A549 (cell line): ENCODE results near the gene AHCTF1. TPM values are rescaled to one million over a fixed set of nuclear protein-coding genes. Genes with fewer than 3 reads are reported as not detected.

Experiments used
- ATAC-seq, 2 experiments: fragments of 200-7000 bp in 1 of 2; fragments of >200 bp in 1 of 2; cut with Nextera tagmentation in 1 of 2; cut with Tn5 transposase in 1 of 2; 3 replicates each; pipeline versions ENCODE4 v1.8.0 to v1.9.1; 2018 to 2020; ENCODE audit warnings: mild to moderate bottlenecking in 1 of 2, moderate library complexity in 1 of 2
- CTCF ChIA-PET: fragments of 300-600 bp; sonication (Branson Sonifier 250); formaldehyde crosslinking; extraction: SDS; loops from one replicate; lab custom pipeline; 2021; ENCODE audit warnings: antibody characterized with exemption, inconsistent platforms; lab: Yijun Ruan, JAX
- POLR2A ChIA-PET: fragments of 350-600 bp; formaldehyde crosslinking; extraction: SDS; loops from one replicate; lab custom pipeline; 2021; ENCODE audit warnings: antibody characterized with exemption, inconsistent platforms; lab: Yijun Ruan, JAX
- DNase-seq, 2 experiments: peaks; one replicate each; pipeline versions ENCODE4 v3.0.0 to v3.0.0-alpha.2; 2011 to 2016; ENCODE audit warnings: low read depth in 1 of 2, low spot score in 1 of 2
- FAIRE-seq: peaks from 2 replicates; lab custom pipeline; 2011; peaks lifted over from hg19 to GRCh38; lab: Jason Lieb, UNC
- H3K27ac ChIP-seq, 2 experiments: fragments of >200 bp; sonication (Bioruptor Twin); formaldehyde crosslinking; 3 replicates each; pipeline ENCODE4 v1.5.1; 2016 to 2017
- H3K4me1 ChIP-seq: fragments of >200 bp; sonication (Bioruptor Twin); formaldehyde crosslinking; 3 replicates; pipeline ENCODE4 v1.6.1; 2016
- H3K4me2 ChIP-seq: fragments of >200 bp; sonication (Bioruptor Twin); formaldehyde crosslinking; 3 replicates; pipeline ENCODE4 v1.6.1; 2016
- H3K4me3 ChIP-seq: fragments of >200 bp; sonication (Bioruptor Twin); formaldehyde crosslinking; 3 replicates; pipeline ENCODE4 v1.5.1; 2016
- H3K9me3 ChIP-seq: fragments of >200 bp; sonication (Bioruptor Twin); formaldehyde crosslinking; 3 replicates; pipeline ENCODE4 v1.6.1; 2016
- CBX2 ChIP-seq: fragments of 200-600 bp; sonication (generic); IDR thresholded peaks from 2 replicates; pipeline ENCODE4 v1.6.1; 2016; ENCODE audit warnings: low read depth, mild to moderate bottlenecking, borderline replicate concordance
- CEBPB ChIP-seq, 2 experiments: fragments of >200 bp in 1 of 2; sonication (Bioruptor Twin) in 1 of 2; formaldehyde crosslinking in 1 of 2; IDR thresholded peaks; 2 replicates each; pipeline ENCODE4 v1.6.1; 2012 to 2016
- CTCF ChIP-seq: fragments of >200 bp; sonication (Bioruptor Twin); formaldehyde crosslinking; IDR thresholded peaks from 3 replicates; pipeline ENCODE4 v1.5.1; 2016
- E2F6 ChIP-seq: IDR thresholded peaks from 2 replicates; pipeline ENCODE4 v1.6.1; 2012; ENCODE audit warnings: low read depth, borderline replicate concordance
- EHF ChIP-seq: fragments of 250-450 bp; sonication (Bioruptor Pico); IDR thresholded peaks from 2 replicates; pipeline ENCODE4 v1.5.0; 2020; ENCODE audit warnings: mild to moderate bottlenecking
- ESRRA ChIP-seq: fragments of 150-350 bp; IDR thresholded peaks from 2 replicates; pipeline ENCODE4 v1.6.1; 2014; ENCODE audit warnings: mild to moderate bottlenecking, low read length, borderline replicate concordance
- FOSB ChIP-seq: fragments of 250-450 bp; sonication (Bioruptor Pico); IDR thresholded peaks from 2 replicates; pipeline ENCODE4 v1.5.0; 2020; ENCODE audit warnings: mild to moderate bottlenecking, moderate library complexity
- GATA3 ChIP-seq: IDR thresholded peaks from 2 replicates; pipeline ENCODE4 v1.6.1; 2012; ENCODE audit warnings: borderline replicate concordance
- HDAC2 ChIP-seq: fragments of 200-600 bp; sonication (generic); IDR thresholded peaks from 2 replicates; pipeline ENCODE4 v1.6.1; 2016
- HES2 ChIP-seq: fragments of >200 bp; sonication (Bioruptor Twin); formaldehyde crosslinking; IDR thresholded peaks from 2 replicates; pipeline ENCODE4 v1.6.1; 2016
- HEYL ChIP-seq: fragments of 250-450 bp; sonication (Bioruptor Pico); IDR thresholded peaks from 2 replicates; pipeline ENCODE4 v1.8.0; 2021; ENCODE audit warnings: mild to moderate bottlenecking, moderate library complexity
- HMGXB4 ChIP-seq: fragments of 250-450 bp; sonication (Bioruptor Pico); IDR thresholded peaks from 2 replicates; pipeline ENCODE4 v1.5.0; 2021; ENCODE audit warnings: mild to moderate bottlenecking, moderate library complexity, borderline replicate concordance
- HOXA7 ChIP-seq: fragments of 250-450 bp; sonication (Bioruptor Pico); IDR thresholded peaks from 2 replicates; pipeline ENCODE4 v1.5.0; 2020; ENCODE audit warnings: mild to moderate bottlenecking, moderate library complexity
- HOXB13 ChIP-seq: fragments of 250-450 bp; sonication (Bioruptor Pico); IDR thresholded peaks from 2 replicates; pipeline ENCODE4 v1.5.0; 2020; ENCODE audit warnings: low read depth, mild to moderate bottlenecking, moderate library complexity
- JUNB ChIP-seq: fragments of >200 bp; sonication (Bioruptor Twin); formaldehyde crosslinking; IDR thresholded peaks from 2 replicates; pipeline ENCODE4 v1.6.1; 2016
- KDM1A ChIP-seq: fragments of 200-600 bp; sonication (generic); IDR thresholded peaks from 2 replicates; pipeline ENCODE4 v1.6.1; 2016; ENCODE audit warnings: low read depth, mild to moderate bottlenecking
- KDM5A ChIP-seq: fragments of 200-600 bp; sonication (generic); IDR thresholded peaks from 2 replicates; pipeline ENCODE4 v1.6.1; 2016; ENCODE audit warnings: antibody characterized with exemption, mild to moderate bottlenecking
- MAFK ChIP-seq: fragments of 450-650 bp; IDR thresholded peaks from 2 replicates; pipeline ENCODE4 v1.6.1; 2014; ENCODE audit not compliant: partially characterized antibody
- MAX ChIP-seq: IDR thresholded peaks from 2 replicates; pipeline ENCODE4 v1.6.1; 2012
- MAZ ChIP-seq: fragments of 150-350 bp; IDR thresholded peaks from 2 replicates; pipeline ENCODE4 v1.6.1; 2014; ENCODE audit warnings: antibody characterized with exemption, low read depth, low read length, borderline replicate concordance
- NFE2L2 ChIP-seq: fragments of 150-350 bp; conservative IDR thresholded peaks from 2 replicates; pipeline ENCODE4 v1.6.1; 2014; ENCODE audit warnings: low read length
- NPAS2 ChIP-seq: fragments of 250-450 bp; sonication (Bioruptor Pico); IDR thresholded peaks from 2 replicates; pipeline ENCODE4 v1.8.0; 2022; ENCODE audit warnings: mild to moderate bottlenecking, moderate library complexity, borderline replicate concordance
- NR3C1 ChIP-seq: fragments of >200 bp; sonication (Bioruptor Twin); formaldehyde crosslinking; IDR thresholded peaks from 3 replicates; pipeline ENCODE4 v1.6.1; 2017
- POLR2AphosphoS2 ChIP-seq: conservative IDR thresholded peaks from 2 replicates; pipeline ENCODE4 v1.6.1; 2012; ENCODE audit warnings: low read length, improper control_type of control experiment, inconsistent platforms
- RAD21 ChIP-seq, 2 experiments: fragments of >200 bp in 1 of 2; sonication (Bioruptor Twin) in 1 of 2; formaldehyde crosslinking in 1 of 2; IDR thresholded peaks in 1 of 2; conservative IDR thresholded peaks in 1 of 2; 2 replicates in 1 of 2; 3 replicates in 1 of 2; pipeline ENCODE4 v1.6.1; 2012 to 2018; ENCODE audit warnings: inconsistent platforms in 1 of 2
- REST ChIP-seq: fragments of 200-600 bp; sonication (generic); IDR thresholded peaks from 2 replicates; pipeline ENCODE4 v1.6.1; 2016; ENCODE audit warnings: antibody characterized with exemption, mild to moderate bottlenecking, moderate library complexity
- RNF2 ChIP-seq: fragments of 200-600 bp; sonication (generic); IDR thresholded peaks from 2 replicates; pipeline ENCODE4 v1.6.1; 2016; ENCODE audit warnings: low read depth, mild to moderate bottlenecking, antibody characterized with exemption, moderate library complexity, borderline replicate concordance
- TFCP2L1 ChIP-seq: fragments of 250-450 bp; sonication (Bioruptor Pico); IDR thresholded peaks from 2 replicates; pipeline ENCODE4 v1.5.0; 2021; ENCODE audit warnings: mild to moderate bottlenecking
- TP53 ChIP-seq: fragments of 250-450 bp; sonication (Bioruptor Pico); IDR thresholded peaks from 2 replicates; pipeline ENCODE4 v1.5.0; 2021; ENCODE audit warnings: mild to moderate bottlenecking, moderate library complexity
- ZFP36 ChIP-seq: fragments of 450-650 bp; IDR thresholded peaks from 2 replicates; pipeline ENCODE4 v1.6.1; 2014; ENCODE audit warnings: borderline replicate concordance; ENCODE audit not compliant: partially characterized antibody
- WGBS: methylation state at CpG from one replicate; pipeline ENCODE4 v1.1.6; 2017; ENCODE audit errors: missing lambda C conversion rate; 5-methylcytosine and 5-hydroxymethylcytosine counted together
- polyA plus RNA-seq, 4 experiments: library from polyadenylated mRNA; depleted of rRNA in 3 of 4; stranded (reverse); fragments of >200 nt; fragmentation: RNase III in 1 of 4; extraction: RNeasy Plus Mini Kit Qiagen cat#74134 plus additional on column Dnase treatment in 1 of 4; gene quantifications; 2 replicates in 3 of 4; 3 replicates in 1 of 4; pipeline ENCODE4 v1.2.3, GENCODE V29; 2011 to 2017

The AHCTF1 gene
- polyA plus RNA-seq, 2 of the 4 experiments (the other 2 are of a cell fraction): 27.0 to 44.7 TPM

- no peak for FAIRE-seq
- WGBS: 90% methylated on average over 3 of the region's 3 CpGs
- DNase-seq: no peak
- Histone ChIP-seq H3K4me2 (no peak overlapping the region), H3K27ac (no peak overlapping the region), H3K4me3 (no peak overlapping the region), H3K9me3 (peaks cover 22% of the 10 kb centered on the region), H3K4me1 (no peaks in the 10 kb centered on the region)
- TF ChIP-seq NFE2L2 (no peak), FOSB (CRISPR knock-in tag) (no peak), POLR2AphosphoS2 (no peak), HMGXB4 (CRISPR knock-in tag) (no peak), RAD21 (conservative IDR thresholded peaks at IDR 0.05 in 1 of 2, IDR thresholded peaks at IDR 0.05 in 1 of 2) (no peak), E2F6 (no peak), EHF (CRISPR knock-in tag) (no peak), MAZ (no peak), CEBPB (IDR thresholded peaks at IDR 0.05) (no peak), HEYL (CRISPR knock-in tag) (no peak), HOXB13 (CRISPR knock-in tag) (no peak), CTCF (no peak), KDM1A (no peak), NPAS2 (no peak), HOXA7 (CRISPR knock-in tag) (no peak), KDM5A (no peak), ESRRA (no peak), HDAC2 (no peak)
- no peak for ATAC-seq
- ChIA-PET POLR2A (no interaction called here), CTCF (no interaction called here)
Observed at GRCh38 chr1:246923900-246924299, 7.8 kb downstream of the AHCTF1 start.

GRCh38 chr1:246923482-246923881, 8.3 kb downstream of the AHCTF1 start:
- 90% methylated on average over 5 of the region's 5 CpGs for WGBS
- no peak overlapping the region for H3K4me3 ChIP-seq
- no peak for TF ChIP-seq RNF2
- no peak for TF ChIP-seq E2F6
- TF ChIP-seq REST: no peak
- no peak for TF ChIP-seq TFCP2L1
- TF ChIP-seq JUNB: no peak
- TF ChIP-seq CBX2: no peak
- TF ChIP-seq KDM1A: no peak
- no peak for TF ChIP-seq TP53 (CRISPR knock-in tag)
- TF ChIP-seq HEYL (CRISPR knock-in tag): no peak
- TF ChIP-seq MAX: no peak
- no peak for TF ChIP-seq GATA3
- TF ChIP-seq HES2: no peak
- no peak for TF ChIP-seq ZFP36
- no peak for TF ChIP-seq NR3C1
- no peak for TF ChIP-seq MAFK
- ChIA-PET POLR2A (no interaction called here), CTCF (no interaction called here)
- H3K9me3 ChIP-seq: peaks cover 22% of the 10 kb centered on the region
- H3K4me1 ChIP-seq: no peaks in the 10 kb centered on the region
- DNase-seq: no peak
- FAIRE-seq: no peak
- ATAC-seq: no peak
- H3K27ac ChIP-seq: no peak overlapping the region
- no peak overlapping the region for H3K4me2 ChIP-seq
